Ovary (tissue), 9 donors: ENCODE results near the gene MYO3B. TPM values are rescaled to one million over a fixed set of nuclear protein-coding genes. Genes with fewer than 3 reads are reported as not detected.

Source experiments
- DNase-seq, 5 donors: peaks; one replicate each; pipeline ENCODE4 v3.0.0-alpha.2; 2019 to 2020
- H3K27ac ChIP-seq, 2 donors: fragments of 200-600 bp; one replicate each; pipeline versions ENCODE4 v1.5.1 to v1.8.0; 2019 to 2022
- H3K27me3 ChIP-seq: fragments of 200-600 bp; one replicate; pipeline ENCODE4 v1.8.0; 2022
- H3K36me3 ChIP-seq: fragments of 200-600 bp; sonication (generic); one replicate; pipeline ENCODE4 v1.5.1; 2019
- H3K4me1 ChIP-seq: one replicate; pipeline ENCODE4 v1.8.1; 2013; ENCODE audit warnings: mild to moderate bottlenecking, moderate library complexity; ENCODE audit not compliant: insufficient read depth
- H3K4me3 ChIP-seq: fragments of 200-600 bp; sonication (generic); one replicate; pipeline ENCODE4 v1.5.1; 2017
- H3K9me3 ChIP-seq, 2 donors: fragments of 200-600 bp in 1 of 2; sonication (generic) in 1 of 2; one replicate each; pipeline versions ENCODE4 v1.5.1 to v1.8.1; 2013 to 2019; ENCODE audit warnings: mild to moderate bottlenecking in 1 of 2, moderate library complexity in 1 of 2
- EP300 ChIP-seq: sonication (generic); formaldehyde crosslinking; IDR thresholded peaks from one replicate; pipeline ENCODE4 v1.6.1; 2017; ENCODE audit warnings: antibody characterized with exemption
- POLR2A ChIP-seq: fragments of 450-650 bp; IDR thresholded peaks from one replicate; pipeline ENCODE4 v1.6.1; 2017; ENCODE audit warnings: antibody characterized with exemption, mild to moderate bottlenecking, moderate library complexity
- WGBS, 3 donors: extraction: QIAGEN DNeasy Blood & Tissue Kit in 1 of 3; methylation state at CpG; one replicate each; pipeline versions ENCODE4 v1.1.5 to v1.1.7; 2013 to 2017; 5-methylcytosine and 5-hydroxymethylcytosine counted together
- intact Hi-C, 4 donors: fragments of 100-400 bp; cut with DNase I; formaldehyde crosslinking; loops; one replicate each; pipeline versions ENCODE4 v1.11.0 to v1.15.1; 2022 to 2023
- polyA plus RNA-seq, 2 donors: library from polyadenylated mRNA; stranded (reverse); fragments of 200-250 nt in 1 of 2; fragments of 350-450 nt in 1 of 2; fragmentation: Illumina TruSeq in 1 of 2; extraction: RNeasy Lipid Tissue Mini Kit (QIAGEN cat#74804) in 1 of 2; gene quantifications; one replicate each; pipeline ENCODE4 v1.2.3, GENCODE V29; 2013 to 2014
- total RNA-seq, 7 donors: library from RNA; depleted of rRNA in 2 of 7; stranded (reverse); fragments of >200 nt in 2 of 7; fragmentation: NEBNext Ultra II Directional in 3 of 7; extraction: Animal tissue kit (Norgen Biotek cat#: 25700) in 3 of 7; gene quantifications; one replicate each; pipeline versions ENCODE4 v1.1.0 to v1.2.4, GENCODE V29; 2016 to 2023
- TF ChIP-seq, protein P1 (sequence below), 3 donors: fragments of 450-650 bp in 2 of 3; fragments of 200-600 bp in 1 of 3; IDR thresholded peaks; one replicate each; pipeline versions ENCODE4 v1.5.1 to v1.8.0; 2016 to 2022; ENCODE audit warnings: antibody characterized with exemption in 3 of 3, mild to moderate bottlenecking in 1 of 3
- donor health status: DM: no; HTN: no; CAD: no; lungs with moderate emphysema.
- donor health status: DM: no; HTN: no; CAD: no.
- donor health status: Bipolar disorder and iron deficiency.
- donor health status: DM: yes; HTN: yes; CAD: no.
- donor health status: DM: no; HTN: no; CAD: no.
- donor health status: DM: yes; HTN: yes; CAD: no.

MYO3B gene
- total and polyA plus RNA-seq, 9 donors = 0.04 to 1.3 (median 0.12) TPM; not detected in 2

DNA sequence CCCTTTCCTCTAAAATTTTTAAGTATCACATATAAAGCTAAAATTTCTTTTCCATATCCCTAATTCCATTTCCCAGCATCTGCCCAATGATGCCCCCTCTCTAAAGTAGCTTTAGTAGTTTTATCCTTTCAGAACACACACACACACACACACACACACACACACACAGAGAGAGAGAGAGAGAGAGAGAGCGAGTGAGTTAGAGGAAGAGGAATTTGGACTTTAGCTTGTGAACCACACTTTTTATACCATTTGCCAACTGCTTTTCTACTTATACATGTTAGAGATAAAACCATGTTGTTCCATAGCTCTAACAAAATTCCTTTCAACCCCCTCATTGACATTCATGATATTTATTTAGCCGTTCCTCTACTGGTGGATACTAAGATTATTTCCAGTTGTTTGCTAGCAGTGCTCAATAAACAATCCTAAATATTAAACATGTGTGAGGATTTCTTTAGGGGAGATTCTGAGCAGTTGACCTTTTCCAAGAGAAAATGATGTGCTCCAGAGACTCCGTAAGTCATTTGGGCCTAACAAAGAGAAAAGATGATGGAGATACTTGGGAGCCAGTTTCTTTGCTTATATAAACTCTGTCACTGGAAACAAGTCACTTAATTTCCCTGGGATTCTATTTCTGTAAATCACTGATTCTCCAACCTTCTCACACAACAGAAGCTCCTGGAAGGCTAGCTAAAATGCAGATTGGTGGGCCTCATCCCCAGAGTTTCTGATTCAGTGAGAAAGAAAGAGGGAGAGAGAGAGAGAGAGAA is 307.5 kb downstream of the MYO3B start:
- TF ChIP-seq EP300 (no peak), POLR2A (no peak)
- TF ChIP-seq, protein P1, sequence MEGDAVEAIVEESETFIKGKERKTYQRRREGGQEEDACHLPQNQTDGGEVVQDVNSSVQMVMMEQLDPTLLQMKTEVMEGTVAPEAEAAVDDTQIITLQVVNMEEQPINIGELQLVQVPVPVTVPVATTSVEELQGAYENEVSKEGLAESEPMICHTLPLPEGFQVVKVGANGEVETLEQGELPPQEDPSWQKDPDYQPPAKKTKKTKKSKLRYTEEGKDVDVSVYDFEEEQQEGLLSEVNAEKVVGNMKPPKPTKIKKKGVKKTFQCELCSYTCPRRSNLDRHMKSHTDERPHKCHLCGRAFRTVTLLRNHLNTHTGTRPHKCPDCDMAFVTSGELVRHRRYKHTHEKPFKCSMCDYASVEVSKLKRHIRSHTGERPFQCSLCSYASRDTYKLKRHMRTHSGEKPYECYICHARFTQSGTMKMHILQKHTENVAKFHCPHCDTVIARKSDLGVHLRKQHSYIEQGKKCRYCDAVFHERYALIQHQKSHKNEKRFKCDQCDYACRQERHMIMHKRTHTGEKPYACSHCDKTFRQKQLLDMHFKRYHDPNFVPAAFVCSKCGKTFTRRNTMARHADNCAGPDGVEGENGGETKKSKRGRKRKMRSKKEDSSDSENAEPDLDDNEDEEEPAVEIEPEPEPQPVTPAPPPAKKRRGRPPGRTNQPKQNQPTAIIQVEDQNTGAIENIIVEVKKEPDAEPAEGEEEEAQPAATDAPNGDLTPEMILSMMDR (IDR thresholded peaks at IDR 0.05) = no peak
- H3K9me3 ChIP-seq = no peaks in the 10 kb centered on the region
- H3K36me3 ChIP-seq = no peaks in the 10 kb centered on the region
- intact Hi-C loops = loop anchor here in 1 of 4 donors (10.0 kb wide), 1 partner anchor 329 kb away; the partner anchor contains the start of gene GAD1
- H3K27me3 ChIP-seq = no peaks in the 10 kb centered on the region
- WGBS, 3 donors = 41 to 57% (median 41%) methylated on average over 3 of the region's 3 CpGs
- H3K27ac ChIP-seq = no peak overlapping the region
- H3K4me1 ChIP-seq = no peaks in the 10 kb centered on the region
- H3K4me3 ChIP-seq = no peak overlapping the region
- DNase-seq = no peak

DNA sequence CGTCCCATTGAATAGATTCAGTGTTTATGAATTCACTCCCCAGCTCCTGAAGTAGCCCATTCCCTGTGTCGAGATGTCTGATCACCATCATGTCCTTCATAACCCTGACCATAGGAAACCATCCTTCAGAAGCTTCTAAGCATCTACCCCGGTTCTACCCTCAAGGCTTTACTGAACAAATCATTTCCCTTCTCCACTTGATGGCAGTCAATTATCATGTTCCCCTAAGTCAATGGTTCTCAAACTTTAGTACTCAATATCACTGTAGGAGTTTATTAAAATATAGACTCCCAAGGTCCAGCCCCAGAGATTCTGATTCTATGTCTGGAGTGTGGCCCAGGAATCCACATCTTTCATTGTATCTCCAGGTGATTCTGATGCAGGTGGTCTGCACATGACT is 308.8 kb downstream of the MYO3B start:
- intact Hi-C loops = loop anchor here in 1 of 4 donors (10.0 kb wide), 1 partner anchor 328 kb away; the partner anchor contains the start of gene GAD1
- TF ChIP-seq POLR2A (no peak), EP300 (no peak)
- TF ChIP-seq, protein P1 (IDR thresholded peaks at IDR 0.05) = no peak

DNA sequence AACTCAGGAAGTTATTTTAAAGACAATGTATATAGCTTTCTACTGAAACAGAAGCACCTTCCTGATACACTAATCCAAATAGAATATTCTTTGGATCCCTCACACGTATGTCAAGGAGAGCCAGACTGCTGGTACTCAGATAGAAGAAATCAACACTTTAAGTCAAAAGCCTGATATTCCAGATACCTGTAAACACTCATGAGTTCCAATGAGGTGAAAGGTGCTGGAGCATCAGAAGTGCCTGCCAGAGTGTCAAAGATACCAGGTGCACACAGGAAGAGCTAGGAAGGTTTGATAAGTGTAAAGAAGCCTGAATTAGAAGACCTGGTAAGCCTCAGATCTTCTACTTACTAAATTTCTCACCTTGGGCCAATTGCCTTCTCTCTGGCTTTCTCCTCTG is 310.9 kb downstream of the MYO3B start:
- intact Hi-C loops = loop anchor here in 1 of 4 donors (10.0 kb wide), 1 partner anchor 326 kb away; the partner anchor contains the start of gene GAD1
- Histone ChIP-seq H3K4me1 (no peaks in the 10 kb centered on the region), H3K27me3 (no peaks in the 10 kb centered on the region), H3K4me3 (no peak overlapping the region), H3K36me3 (no peaks in the 10 kb centered on the region), H3K9me3 (no peaks in the 10 kb centered on the region), H3K27ac (no peak overlapping the region)
- 74 to 90% (median 87%) methylated on average over 1 of the region's 1 CpG for WGBS, 3 donors
- no peak for DNase-seq
- TF ChIP-seq POLR2A (no peak), EP300 (no peak)
- TF ChIP-seq, protein P1 (IDR thresholded peaks at IDR 0.05) = no peak

More for the DNA sequence above, 308.8 kb downstream of the MYO3B start:
- H3K4me3 ChIP-seq = no peak overlapping the region
- H3K36me3 ChIP-seq = no peaks in the 10 kb centered on the region
- H3K27me3 ChIP-seq = no peaks in the 10 kb centered on the region
- DNase-seq = no peak
- 93 to 94% (median 93%) methylated on average over 3 of the region's 3 CpGs for WGBS, 3 donors
- no peaks in the 10 kb centered on the region for H3K4me1 ChIP-seq
- no peak overlapping the region for H3K27ac ChIP-seq
- H3K9me3 ChIP-seq = no peaks in the 10 kb centered on the region

DNA sequence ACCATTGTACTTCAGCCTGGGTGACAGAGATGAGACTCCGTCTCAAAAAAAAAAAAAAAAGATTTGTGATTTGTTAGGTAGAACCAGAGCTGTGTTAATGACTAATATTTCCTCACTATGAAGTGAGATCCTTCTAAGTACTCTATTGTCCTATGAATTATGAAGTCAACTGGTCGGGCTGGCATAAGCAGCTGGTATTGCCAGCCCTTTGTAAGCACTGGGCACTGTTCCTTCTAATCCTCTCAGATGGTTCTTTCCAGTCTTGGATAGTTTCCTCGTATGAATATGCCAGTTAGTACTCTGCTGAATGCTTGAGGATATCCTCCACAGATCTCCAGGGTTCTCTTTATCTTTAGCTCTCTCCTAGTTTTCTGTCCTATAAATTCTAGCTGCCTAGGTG is 314.1 kb downstream of the MYO3B start:
- intact Hi-C loops = no loop called here
- no peaks in the 10 kb centered on the region for H3K36me3 ChIP-seq
- H3K27me3 ChIP-seq = no peaks in the 10 kb centered on the region
- H3K9me3 ChIP-seq = no peaks in the 10 kb centered on the region
- H3K27ac ChIP-seq = no peak overlapping the region
- H3K4me1 ChIP-seq = no peaks in the 10 kb centered on the region
- no peak for DNase-seq
- 89 to 92% (median 90%) methylated on average over 3 of the region's 3 CpGs for WGBS, 3 donors
- no peak for TF ChIP-seq EP300
- TF ChIP-seq POLR2A = no peak
- TF ChIP-seq, protein P1 (IDR thresholded peaks at IDR 0.05) = no peak
- no peak overlapping the region for H3K4me3 ChIP-seq
